HG03354 (cell line): ENCODE results near the gene GPR25.

ENCODE experiments used
- ATAC-seq: cut with Tn5 transposase; IDR thresholded peaks from one replicate; pipeline ENCODE4 v1.9.1; 2021; ENCODE audit warnings: mild to moderate bottlenecking; ENCODE audit not compliant: unreplicated experiment, poor library complexity, severe bottlenecking

Gene GPR25

DNA sequence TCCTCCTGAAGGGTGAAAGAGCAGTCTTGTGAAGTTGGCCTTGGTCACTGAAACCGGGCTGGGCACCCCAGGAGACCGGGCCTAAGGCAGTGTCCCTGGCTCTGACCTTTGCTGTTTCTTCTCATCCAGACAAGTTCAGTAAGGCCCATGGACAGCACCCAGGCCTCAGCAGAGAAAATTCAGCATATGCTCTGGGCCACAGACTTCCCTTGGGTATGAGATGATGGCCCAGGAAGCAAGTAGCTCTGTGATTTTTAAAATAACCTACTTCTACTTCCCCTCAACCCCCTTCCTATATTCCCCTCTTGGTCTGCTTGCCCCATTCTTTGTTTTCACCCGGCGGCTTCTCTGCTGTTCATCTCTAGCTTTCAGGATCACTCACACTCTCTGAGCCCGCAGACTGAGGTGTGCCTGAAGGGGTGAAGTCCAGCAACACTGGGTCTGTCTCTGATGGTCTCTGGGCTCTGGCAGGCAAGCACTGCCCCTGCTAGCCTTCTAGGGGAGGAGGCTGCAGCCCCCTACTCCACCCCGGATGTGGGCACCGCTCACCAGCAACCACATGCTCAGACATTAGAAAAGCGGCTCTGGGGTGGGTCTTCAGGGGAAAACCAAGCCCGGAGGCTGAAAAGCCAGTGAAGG is 2.9 kb upstream of the GPR25 start:
- peak; percentile 39 for ATAC-seq

DNA sequence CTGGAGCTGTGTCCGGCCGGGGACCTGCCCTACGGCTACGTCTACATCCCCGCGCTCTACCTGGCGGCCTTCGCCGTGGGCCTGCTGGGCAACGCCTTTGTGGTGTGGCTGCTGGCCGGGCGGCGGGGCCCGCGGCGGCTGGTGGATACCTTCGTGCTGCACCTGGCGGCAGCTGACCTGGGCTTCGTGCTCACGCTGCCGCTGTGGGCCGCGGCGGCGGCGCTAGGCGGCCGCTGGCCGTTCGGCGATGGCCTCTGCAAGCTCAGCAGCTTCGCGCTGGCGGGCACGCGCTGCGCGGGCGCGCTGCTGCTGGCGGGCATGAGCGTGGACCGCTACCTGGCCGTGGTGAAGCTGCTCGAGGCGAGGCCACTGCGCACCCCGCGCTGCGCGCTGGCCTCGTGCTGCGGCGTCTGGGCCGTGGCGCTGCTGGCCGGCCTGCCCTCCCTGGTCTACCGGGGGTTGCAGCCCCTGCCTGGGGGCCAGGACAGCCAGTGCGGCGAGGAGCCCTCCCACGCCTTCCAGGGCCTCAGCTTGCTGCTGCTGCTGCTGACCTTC is 412 bp downstream of the GPR25 start:
- ATAC-seq, result no peak

DNA sequence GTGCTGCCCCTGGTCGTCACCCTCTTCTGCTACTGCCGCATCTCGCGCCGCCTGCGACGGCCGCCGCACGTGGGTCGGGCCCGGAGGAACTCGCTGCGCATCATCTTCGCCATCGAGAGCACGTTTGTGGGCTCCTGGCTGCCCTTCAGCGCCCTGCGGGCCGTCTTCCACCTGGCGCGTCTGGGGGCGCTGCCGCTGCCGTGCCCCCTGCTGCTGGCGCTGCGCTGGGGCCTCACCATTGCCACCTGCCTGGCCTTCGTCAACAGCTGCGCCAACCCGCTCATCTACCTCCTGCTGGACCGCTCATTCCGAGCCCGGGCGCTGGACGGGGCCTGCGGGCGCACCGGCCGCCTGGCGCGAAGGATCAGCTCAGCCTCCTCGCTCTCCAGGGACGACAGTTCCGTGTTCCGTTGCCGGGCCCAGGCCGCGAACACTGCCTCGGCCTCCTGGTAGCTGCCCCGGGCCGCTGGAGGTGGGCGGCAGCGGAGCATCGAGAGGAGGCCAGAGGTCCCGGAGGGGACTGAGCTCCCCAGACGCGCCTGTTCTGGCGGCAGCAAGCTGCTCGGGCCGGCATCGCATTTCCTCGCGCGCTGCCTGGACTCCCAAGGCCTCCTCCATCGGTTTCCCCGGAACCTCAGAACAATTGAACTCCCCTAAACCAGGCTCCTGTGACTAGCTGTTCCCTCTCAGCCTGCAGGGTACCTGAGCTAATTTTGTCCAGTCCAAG is 1.1 kb downstream of the GPR25 start:
- ATAC-seq, result no peak

DNA sequence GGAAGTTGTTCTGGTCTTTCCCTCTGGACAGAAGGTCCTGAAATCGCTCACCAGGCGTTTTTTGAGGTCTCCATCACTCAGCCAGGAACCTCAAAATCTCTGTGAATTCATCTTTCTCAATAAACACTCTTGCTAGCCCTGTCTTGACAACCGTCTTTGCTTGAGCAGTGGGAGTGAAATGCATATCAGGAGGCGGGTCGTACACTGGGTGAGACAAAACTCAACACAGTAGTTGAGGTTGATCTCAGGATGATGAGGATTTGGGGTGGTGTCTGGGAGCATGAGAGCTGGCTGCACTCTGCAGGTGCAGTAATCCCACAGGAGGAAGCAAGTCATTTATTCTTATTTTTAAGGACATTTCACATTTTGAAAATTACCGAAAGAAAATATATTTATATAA is 1.9 kb downstream of the GPR25 start:
- no peak for ATAC-seq

DNA sequence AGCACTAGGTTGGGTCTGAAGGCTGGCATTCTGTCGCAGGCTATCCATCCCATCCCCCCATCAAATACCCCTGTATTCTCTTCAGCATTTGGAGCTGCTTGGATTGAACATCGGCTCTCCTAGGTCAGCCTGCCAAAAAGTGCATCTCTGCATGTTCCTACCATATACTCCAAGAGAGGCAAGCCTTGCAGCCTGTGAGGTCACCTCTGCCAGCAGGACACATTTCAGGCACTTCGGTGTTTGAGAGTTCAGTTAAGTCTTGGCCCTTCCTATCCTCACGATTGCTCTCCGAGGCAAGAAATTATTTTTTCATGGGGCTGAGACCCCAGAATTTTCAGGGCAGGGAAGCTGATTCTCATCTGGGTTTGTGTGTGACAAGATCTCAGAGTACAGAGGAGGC is 2.6 kb downstream of the GPR25 start:
- ATAC-seq, result no peak

DNA sequence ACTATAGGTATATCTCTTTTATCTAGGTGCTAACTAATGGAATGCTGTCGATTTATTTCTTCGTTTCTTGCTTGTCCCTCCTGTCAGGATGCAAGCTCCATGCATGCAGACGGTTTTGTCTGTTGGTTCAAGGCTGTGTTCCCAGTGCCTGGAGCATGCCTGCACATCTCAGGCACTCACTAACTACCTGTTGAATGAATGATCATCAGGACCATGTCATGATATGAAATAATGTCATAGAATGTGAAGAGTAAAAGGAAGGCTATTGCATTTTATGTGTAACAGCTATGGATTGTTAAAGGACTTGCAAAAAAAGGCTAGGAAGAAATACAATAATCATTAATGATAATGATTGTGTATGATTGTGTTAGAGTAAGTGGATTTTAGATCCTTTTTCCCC is 4.2 kb downstream of the GPR25 start:
- no peak for ATAC-seq

DNA sequence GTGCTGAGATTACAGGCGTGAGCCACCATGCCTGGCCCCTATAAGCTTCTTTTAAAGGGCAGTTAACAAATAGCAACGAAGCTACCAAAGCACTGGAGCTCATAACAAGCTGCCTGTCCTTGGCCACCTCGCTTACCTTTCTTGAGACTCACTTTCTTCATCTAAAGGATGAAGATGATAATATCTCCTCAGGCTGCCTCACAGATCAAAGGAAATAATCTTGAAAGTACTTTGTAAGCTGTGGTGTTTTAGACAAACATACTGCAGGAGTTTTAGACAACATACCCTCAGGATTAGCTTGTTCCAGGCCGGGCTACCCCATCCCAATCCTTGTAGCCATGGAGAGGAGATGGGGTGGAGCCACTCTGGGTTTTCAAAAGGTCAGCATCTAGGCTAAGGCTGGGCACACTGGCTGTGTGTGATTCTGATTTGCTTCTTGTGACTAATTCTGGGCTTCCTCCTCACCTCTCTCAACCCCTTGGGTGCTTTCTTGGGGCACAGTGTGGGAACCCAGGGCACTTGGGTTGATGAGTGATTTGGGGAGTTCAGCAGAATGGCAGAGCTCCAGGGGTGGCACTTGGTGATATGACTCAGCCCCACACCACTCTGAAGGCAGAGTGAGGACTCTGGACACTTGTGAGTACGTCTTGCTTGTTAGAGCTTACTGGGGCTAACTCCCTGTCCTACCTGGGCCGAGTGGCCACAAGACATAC is 5.2 kb downstream of the GPR25 start:
- ATAC-seq, result peak; percentile 56

DNA sequence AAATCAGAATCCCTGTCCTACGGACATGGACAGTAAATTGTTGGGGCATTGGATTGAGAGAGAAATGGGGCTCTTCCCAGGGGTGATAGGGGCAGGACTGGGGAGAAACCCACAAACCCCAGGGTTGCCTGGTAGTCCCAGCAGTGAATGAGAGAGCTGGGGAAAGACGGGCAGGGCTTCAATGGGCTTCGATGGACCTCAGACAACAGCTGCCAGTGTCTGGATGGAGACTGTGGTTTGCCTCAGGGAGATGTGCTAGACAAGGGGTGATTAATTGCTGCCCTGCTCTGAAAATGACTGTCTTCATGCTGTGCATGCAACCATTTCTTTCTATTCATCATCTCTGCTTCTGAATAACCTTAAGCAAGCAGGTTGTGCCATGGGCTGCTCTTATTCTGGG is 7.4 kb downstream of the GPR25 start:
- peak; percentile 79 for ATAC-seq

DNA sequence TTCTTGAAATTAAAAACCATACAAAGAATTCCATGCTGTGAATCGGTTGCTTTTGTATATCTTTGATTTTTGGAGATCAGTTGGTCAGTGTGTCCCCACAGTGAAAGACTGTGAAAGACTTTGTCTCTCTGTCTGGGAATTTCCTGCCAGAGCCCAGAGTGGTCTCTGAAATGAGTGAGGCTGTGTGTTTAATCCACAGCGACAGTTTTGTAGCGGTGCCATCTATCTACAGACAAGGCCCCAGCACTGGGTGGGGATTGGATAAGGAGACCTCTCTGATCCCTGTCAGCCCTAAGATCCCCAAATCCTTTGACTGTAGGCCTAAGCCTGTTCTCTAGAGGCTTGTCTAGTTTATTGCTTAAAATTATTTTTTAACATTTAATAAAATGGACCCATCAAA is 10.3 kb downstream of the GPR25 start:
- ATAC-seq, result no peak

DNA sequence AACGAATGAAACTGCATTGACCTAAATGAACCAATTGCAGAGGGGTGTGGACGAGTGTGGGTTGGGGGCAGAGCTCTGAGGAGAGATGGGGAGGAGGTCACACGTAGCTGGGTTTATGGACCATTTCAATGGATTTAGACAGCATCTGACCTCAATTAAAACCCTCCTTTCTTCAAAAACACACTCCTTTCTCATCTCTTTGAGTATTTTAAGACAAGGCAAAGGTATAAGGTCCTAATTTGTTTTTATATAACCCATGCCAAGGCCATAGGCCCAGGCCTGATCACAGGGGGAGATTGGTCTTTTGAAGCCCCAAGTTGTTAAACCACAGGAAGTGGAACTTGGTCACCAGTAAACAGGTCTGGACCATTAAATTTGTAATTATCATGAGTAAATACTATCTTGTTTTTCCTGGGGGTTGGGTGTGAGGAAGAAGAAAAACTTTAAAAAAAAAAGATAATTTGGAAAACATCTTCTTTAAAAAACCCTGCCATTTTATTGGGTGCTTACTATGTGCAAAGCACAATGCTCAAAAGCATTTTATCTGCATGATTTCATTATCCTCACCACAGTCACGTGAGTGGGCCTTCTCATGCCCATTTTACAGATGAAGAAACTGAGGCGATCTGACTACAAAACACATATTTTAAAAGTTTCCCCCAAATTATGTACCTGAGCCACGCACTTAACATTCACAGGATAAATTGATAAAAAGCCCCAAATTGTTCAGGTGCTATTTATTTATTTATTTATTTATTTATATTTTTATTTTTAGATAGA is 13.0 kb downstream of the GPR25 start:
- ATAC-seq, result no peak

DNA sequence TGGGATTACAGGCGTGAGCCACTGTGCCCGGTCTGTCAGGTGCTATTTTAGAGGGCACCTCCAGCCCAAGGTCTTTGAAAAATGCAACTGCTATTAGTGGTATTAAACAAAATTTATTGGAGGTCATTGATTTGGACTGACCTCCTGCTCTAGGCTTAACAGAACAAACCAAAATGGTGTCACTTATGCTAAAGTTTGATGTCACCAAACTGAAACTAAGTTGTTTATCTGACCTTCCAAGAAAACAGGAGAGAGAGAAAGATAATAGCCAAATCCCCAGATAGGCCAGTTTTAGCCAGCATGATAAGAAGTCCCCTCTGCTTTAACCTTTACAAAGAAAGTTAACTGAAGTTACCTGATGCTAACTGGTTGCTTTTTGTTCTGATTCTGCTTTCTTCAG is 13.8 kb downstream of the GPR25 start:
- no peak for ATAC-seq

DNA sequence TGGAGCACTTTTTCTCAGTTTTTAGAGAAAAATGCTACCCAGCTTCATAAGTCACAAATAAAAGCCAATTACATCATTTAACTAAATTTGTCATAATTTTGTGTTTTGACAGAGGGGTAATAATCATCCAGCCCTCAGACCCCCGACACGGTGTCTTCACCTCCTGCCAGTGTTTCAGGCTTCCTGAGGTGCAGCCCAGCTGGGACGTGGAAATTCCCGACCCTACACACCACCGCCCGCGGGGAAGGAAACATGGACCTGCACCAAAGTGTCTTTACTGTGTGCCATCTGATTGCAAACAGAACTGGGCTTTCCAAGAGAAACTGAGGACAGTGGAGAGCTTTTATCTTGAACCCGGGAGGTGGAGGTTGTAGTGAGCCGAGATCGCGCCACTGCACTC is 14.3 kb downstream of the GPR25 start:
- ATAC-seq, result no peak

DNA sequence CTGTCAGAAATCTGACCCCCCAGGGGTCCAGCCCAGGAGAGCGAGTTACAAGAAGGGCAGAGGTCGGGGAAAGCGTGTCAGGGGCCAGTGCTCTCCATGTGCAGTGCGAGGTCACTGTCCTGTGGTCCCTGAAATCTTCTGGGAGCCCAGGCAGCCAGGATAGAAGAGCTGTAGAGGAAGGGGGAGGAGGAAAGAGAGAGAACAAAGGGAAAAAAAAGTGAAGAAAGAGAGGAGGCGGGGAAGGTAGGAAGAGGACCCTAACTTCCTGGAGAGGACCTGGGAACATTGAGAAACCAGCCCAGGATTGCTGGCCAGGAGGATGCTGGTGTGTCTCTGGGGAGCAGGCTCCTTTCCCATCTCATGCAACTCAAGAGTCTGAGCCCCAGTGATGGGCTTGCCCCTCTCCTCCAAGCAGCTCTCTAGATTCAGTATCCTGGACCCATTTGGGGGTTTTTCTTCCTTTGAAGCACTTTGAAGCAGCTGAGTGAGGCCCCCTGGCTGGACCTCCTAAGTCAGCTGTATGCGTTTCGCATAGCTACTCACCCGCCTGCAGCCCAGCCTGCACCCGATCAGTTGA is 15.1 kb downstream of the GPR25 start:
- ATAC-seq, result no peak

DNA sequence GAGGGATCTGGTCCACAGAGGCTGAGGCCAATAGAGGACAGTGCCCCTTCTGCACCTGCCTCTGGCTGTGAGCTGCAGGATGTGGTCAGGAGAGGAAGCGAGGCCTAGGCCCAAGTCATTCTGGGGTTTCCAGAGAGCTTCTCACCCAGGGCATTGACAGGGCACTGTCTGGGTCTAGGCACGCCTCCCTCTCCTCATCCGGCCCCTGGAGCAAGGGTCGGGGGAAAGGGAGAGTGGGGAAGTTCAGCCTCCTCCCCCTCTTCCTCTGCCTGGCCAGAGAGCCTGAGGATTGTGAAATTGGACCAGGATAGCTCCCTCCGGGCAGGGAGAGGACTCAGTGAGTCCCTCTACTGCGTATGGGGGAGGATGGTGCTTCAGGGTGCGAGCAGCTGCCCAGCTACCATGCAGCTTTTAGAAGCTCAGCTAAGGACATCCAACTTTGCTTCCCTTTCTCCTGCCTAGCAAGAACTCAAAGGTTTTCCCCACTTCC is 15.6 kb downstream of the GPR25 start:
- ATAC-seq, result peak; percentile 91

DNA sequence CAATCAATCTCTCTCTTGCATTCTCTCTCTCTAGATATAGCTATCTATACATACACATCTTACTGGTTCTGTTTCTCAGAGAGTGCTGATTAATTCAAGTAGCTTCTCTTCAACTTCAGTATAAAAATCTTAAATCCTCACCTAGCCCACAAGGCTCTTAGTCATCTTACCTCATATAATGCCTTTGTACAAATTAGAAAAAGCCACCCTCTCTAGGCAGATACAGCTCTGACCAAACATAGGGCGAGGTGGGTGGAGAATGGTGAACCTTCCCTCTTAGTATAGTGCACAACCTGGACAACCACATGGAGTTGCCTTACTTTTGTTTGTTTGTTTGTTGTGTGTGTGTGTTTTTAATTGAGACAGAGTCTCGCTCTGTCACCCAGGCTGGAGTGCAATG is 16.8 kb downstream of the GPR25 start:
- ATAC-seq, result no peak

DNA sequence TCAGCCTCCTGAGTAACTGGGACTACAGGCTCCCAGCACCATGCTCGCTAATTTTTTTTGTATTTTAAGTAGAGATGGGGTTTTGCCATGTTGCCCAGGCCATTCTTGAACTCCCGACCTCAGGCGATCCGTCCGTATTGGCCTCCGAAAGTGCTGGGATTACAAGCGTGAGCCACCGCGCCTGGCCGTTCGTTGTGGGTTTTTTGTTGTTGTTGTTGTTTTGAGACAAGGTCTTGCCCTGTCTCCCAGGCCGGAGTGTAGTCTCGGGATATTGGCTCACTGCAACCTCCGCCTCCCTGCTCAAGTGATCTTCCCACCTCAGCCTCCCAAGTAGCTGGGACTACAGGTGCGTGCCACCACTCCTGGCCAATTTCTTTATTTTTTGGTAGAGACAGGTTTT is 17.2 kb downstream of the GPR25 start:
- ATAC-seq, result no peak

DNA sequence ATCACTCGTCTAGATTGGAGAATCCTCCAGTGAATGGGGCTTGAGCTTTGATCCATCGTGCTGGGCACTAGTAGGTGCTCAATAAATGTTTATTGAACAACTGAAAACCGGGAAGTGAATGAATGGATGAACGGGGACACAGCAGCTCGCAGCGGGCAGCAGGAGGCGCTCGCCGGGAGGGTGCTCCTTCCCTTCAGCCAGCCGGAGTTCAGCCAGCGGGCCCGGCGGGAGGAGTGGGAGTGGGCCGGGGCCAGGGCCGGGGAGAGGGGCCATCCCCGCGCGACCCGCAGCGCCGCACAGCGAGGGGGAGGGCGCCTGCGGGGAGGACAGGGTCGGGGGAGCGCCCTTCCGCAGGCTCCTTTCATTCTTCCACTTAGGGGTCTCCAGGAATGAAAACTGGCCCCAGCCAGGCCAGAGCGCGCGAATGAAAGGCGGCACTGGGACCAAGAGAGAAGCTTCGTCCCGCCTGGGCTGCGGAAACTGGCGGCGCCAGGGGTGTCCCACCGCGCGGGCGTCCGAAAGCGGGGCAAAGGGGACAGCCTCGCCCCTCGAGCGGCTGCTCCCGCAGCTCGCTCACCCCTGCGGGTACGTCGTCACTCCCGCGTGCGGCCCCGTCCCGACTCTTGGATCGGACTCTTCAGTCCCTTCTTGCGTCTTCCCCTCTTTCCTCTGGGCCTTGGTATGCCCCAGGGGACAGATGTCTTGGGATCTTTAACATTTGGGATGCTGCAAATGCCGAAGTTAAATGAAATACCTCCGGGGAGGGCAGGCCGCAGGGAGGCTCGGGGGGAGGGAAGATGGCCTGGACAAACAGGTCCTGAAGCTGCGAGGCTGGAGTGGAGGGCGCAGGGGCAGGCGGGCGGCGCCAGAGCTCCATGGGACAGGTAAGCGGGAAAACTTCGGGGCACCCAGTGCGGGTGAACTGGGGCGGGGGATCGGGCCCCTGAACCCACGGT is 18.3 kb downstream of the GPR25 start:
- peak; percentile 16 for ATAC-seq

DNA sequence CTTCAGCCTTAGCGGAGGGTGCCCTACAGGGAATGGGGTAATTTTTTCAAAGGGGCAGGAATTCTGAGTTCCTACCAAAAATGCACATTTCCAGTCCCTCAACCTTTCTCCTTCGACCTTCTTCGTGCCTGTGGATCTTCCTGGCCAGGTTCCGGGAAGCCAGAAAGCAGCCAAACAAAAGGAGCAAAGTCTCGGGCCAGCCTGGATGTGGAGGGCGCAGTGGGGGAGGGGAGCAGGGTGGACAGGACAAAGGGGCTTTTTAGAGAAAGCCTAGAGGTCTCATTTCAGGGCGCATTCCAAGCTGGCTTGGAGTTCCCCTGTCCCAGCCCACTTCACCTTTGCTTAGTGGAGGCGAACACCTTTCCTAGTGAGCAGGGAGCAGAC is 19.0 kb downstream of the GPR25 start:
- no peak for ATAC-seq

DNA sequence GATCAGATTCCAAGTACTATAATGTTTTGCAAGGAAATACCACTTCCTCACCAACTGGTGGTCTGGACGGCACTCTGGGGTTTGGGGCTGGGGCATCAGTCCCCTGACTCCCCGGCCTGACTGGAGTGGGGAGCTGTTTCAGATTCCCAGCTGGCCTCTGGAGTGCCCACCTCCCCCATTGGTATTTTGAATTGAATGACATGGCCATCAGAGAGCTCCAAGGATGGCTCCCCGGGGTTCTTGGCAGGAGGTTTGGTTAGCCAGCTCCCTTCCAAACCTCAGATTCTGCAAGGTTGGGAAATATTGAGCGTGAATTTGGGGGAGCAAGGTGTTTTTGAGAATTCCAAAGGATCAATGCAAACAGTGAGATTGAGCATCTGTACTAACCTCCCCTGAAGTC is 19.8 kb downstream of the GPR25 start:
- no peak for ATAC-seq
